ENCODE results near the gene MDM2. TPM values are rescaled to one million over a fixed set of nuclear protein-coding genes. Genes with fewer than 3 reads are reported as not detected.

MDM2 gene
- total and polyA plus RNA-seq, 10 of the 15 experiments (the other 5 are each of a cell fraction or from before 2014, with no cell fraction given) = 48.2 to 174 (median 85.0) TPM

DNA sequence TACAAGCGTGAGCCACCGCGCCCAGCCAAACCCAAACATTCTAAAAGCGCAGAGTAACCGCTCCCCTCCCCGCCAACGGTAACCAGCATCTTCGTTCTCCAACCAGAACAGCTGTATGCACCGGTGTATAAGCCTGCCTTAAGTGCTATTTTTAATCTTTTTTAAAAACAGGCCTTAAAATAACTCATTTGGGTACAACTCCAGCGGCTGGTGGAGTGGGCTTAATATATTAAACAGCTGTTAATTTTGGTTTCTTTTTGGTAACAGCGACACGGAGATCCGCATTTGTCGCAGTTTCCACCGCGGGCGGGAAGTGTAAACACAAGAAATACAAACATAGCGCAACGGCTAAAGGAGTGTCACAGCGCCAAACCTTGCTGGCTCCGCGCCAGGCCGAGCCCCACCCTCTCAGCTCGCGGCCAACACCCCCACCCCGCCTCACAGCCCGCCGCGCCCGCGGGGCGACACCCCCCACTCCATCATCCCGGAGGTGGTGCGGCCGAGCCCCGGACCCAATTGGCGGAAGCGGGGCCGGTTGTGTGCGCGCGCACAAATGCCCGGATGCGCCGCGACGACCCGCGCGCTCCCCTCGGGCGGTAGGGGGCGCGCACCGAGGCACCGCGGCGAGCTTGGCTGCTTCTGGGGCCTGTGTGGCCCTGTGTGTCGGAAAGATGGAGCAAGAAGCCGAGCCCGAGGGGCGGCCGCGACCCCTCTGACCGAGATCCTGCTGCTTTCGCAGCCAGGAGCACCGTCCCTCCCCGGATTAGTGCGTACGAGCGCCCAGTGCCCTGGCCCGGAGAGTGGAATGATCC, at the start of gene MDM2 (continued):
- TF ChIP-seq, protein P1, sequence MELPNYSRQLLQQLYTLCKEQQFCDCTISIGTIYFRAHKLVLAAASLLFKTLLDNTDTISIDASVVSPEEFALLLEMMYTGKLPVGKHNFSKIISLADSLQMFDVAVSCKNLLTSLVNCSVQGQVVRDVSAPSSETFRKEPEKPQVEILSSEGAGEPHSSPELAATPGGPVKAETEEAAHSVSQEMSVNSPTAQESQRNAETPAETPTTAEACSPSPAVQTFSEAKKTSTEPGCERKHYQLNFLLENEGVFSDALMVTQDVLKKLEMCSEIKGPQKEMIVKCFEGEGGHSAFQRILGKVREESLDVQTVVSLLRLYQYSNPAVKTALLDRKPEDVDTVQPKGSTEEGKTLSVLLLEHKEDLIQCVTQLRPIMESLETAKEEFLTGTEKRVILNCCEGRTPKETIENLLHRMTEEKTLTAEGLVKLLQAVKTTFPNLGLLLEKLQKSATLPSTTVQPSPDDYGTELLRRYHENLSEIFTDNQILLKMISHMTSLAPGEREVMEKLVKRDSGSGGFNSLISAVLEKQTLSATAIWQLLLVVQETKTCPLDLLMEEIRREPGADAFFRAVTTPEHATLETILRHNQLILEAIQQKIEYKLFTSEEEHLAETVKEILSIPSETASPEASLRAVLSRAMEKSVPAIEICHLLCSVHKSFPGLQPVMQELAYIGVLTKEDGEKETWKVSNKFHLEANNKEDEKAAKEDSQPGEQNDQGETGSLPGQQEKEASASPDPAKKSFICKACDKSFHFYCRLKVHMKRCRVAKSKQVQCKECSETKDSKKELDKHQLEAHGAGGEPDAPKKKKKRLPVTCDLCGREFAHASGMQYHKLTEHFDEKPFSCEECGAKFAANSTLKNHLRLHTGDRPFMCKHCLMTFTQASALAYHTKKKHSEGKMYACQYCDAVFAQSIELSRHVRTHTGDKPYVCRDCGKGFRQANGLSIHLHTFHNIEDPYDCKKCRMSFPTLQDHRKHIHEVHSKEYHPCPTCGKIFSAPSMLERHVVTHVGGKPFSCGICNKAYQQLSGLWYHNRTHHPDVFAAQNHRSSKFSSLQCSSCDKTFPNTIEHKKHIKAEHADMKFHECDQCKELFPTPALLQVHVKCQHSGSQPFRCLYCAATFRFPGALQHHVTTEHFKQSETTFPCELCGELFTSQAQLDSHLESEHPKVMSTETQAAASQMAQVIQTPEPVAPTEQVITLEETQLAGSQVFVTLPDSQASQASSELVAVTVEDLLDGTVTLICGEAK (IDR thresholded peaks at IDR 0.05; ENCODE audit: borderline replicate concordance) = no peak; the same call in 1 of the 2 replicates
- no peak for TF ChIP-seq HDAC2 (IDR thresholded peaks at IDR 0.05)
- TF ChIP-seq, protein P2, sequence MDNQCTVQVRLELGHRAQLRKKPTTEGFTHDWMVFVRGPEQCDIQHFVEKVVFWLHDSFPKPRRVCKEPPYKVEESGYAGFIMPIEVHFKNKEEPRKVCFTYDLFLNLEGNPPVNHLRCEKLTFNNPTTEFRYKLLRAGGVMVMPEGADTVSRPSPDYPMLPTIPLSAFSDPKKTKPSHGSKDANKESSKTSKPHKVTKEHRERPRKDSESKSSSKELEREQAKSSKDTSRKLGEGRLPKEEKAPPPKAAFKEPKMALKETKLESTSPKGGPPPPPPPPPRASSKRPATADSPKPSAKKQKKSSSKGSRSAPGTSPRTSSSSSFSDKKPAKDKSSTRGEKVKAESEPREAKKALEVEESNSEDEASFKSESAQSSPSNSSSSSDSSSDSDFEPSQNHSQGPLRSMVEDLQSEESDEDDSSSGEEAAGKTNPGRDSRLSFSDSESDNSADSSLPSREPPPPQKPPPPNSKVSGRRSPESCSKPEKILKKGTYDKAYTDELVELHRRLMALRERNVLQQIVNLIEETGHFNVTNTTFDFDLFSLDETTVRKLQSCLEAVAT (IDR thresholded peaks at IDR 0.05) = peak; percentile 9
- no peak for TF ChIP-seq SUZ12 (IDR thresholded peaks at IDR 0.05; ENCODE audit: unreplicated experiment)
- 0 out of 4 replicates have a peak, but pooled peaks of 1 of the 2 experiments have one; percentile 21 for TF ChIP-seq SRF (IDR thresholded peaks at IDR 0.05; ENCODE audit: low read depth in 2 of 2, low read length in 2 of 2)
- no peak for TF ChIP-seq CBFB (IDR thresholded peaks at IDR 0.05; ENCODE audit: low read depth)
- TF ChIP-seq RAD51 (IDR thresholded peaks at IDR 0.05) = no peak
- peak; percentile 96 for TF ChIP-seq SMAD1 (IDR thresholded peaks at IDR 0.05; ENCODE audit: low read depth, partially characterized antibody)
- TF ChIP-seq LARP7 (IDR thresholded peaks at IDR 0.05) = peak; percentile 98
- TF ChIP-seq YY1 (IDR thresholded peaks at IDR 0.05; ENCODE audit: low read depth, low read length) = peak; percentile 68
- TF ChIP-seq, protein P3, sequence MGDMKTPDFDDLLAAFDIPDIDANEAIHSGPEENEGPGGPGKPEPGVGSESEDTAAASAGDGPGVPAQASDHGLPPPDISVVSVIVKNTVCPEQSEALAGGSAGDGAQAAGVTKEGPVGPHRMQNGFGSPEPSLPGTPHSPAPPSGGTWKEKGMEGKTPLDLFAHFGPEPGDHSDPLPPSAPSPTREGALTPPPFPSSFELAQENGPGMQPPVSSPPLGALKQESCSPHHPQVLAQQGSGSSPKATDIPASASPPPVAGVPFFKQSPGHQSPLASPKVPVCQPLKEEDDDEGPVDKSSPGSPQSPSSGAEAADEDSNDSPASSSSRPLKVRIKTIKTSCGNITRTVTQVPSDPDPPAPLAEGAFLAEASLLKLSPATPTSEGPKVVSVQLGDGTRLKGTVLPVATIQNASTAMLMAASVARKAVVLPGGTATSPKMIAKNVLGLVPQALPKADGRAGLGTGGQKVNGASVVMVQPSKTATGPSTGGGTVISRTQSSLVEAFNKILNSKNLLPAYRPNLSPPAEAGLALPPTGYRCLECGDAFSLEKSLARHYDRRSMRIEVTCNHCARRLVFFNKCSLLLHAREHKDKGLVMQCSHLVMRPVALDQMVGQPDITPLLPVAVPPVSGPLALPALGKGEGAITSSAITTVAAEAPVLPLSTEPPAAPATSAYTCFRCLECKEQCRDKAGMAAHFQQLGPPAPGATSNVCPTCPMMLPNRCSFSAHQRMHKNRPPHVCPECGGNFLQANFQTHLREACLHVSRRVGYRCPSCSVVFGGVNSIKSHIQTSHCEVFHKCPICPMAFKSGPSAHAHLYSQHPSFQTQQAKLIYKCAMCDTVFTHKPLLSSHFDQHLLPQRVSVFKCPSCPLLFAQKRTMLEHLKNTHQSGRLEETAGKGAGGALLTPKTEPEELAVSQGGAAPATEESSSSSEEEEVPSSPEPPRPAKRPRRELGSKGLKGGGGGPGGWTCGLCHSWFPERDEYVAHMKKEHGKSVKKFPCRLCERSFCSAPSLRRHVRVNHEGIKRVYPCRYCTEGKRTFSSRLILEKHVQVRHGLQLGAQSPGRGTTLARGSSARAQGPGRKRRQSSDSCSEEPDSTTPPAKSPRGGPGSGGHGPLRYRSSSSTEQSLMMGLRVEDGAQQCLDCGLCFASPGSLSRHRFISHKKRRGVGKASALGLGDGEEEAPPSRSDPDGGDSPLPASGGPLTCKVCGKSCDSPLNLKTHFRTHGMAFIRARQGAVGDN (IDR thresholded peaks at IDR 0.05) = peak; percentile 85
- TF ChIP-seq, protein P4, sequence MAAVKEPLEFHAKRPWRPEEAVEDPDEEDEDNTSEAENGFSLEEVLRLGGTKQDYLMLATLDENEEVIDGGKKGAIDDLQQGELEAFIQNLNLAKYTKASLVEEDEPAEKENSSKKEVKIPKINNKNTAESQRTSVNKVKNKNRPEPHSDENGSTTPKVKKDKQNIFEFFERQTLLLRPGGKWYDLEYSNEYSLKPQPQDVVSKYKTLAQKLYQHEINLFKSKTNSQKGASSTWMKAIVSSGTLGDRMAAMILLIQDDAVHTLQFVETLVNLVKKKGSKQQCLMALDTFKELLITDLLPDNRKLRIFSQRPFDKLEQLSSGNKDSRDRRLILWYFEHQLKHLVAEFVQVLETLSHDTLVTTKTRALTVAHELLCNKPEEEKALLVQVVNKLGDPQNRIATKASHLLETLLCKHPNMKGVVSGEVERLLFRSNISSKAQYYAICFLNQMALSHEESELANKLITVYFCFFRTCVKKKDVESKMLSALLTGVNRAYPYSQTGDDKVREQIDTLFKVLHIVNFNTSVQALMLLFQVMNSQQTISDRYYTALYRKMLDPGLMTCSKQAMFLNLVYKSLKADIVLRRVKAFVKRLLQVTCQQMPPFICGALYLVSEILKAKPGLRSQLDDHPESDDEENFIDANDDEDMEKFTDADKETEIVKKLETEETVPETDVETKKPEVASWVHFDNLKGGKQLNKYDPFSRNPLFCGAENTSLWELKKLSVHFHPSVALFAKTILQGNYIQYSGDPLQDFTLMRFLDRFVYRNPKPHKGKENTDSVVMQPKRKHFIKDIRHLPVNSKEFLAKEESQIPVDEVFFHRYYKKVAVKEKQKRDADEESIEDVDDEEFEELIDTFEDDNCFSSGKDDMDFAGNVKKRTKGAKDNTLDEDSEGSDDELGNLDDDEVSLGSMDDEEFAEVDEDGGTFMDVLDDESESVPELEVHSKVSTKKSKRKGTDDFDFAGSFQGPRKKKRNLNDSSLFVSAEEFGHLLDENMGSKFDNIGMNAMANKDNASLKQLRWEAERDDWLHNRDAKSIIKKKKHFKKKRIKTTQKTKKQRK (IDR thresholded peaks at IDR 0.05; ENCODE audit: low read depth, low read length) = no peak
- TF ChIP-seq TBL1XR1 (IDR thresholded peaks at IDR 0.05; ENCODE audit: low read depth, low read length) = peak; percentile 74
- no peak for TF ChIP-seq NR2C2 (IDR thresholded peaks at IDR 0.05; ENCODE audit: borderline replicate concordance, control insufficient read depth, insufficient read length, low read depth)

Data from GM12878 (cell line).